ENCODE data around the gene NCK2. TPM values are rescaled to one million over a fixed set of nuclear protein-coding genes. Genes with fewer than 3 reads are reported as not detected.

The NCK2 gene
- total and polyA plus RNA-seq, 10 of the 15 experiments (the other 5 are each of a cell fraction or from before 2014, with no cell fraction given), result 1.2 to 30.9 (median 14.1) TPM

- TF ChIP-seq, protein P1, sequence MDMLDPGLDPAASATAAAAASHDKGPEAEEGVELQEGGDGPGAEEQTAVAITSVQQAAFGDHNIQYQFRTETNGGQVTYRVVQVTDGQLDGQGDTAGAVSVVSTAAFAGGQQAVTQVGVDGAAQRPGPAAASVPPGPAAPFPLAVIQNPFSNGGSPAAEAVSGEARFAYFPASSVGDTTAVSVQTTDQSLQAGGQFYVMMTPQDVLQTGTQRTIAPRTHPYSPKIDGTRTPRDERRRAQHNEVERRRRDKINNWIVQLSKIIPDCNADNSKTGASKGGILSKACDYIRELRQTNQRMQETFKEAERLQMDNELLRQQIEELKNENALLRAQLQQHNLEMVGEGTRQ (IDR thresholded peaks at IDR 0.05; ENCODE audit: borderline replicate concordance, low read depth, low read length), result no peak
- TF ChIP-seq EGR1 (IDR thresholded peaks at IDR 0.05; ENCODE audit: borderline replicate concordance in 1 of 2, low read depth in 2 of 2, low read length in 2 of 2), result no peak
- TF ChIP-seq SRF (IDR thresholded peaks at IDR 0.05; ENCODE audit: low read depth in 2 of 2, low read length in 2 of 2), result no peak
- TF ChIP-seq, protein P2, sequence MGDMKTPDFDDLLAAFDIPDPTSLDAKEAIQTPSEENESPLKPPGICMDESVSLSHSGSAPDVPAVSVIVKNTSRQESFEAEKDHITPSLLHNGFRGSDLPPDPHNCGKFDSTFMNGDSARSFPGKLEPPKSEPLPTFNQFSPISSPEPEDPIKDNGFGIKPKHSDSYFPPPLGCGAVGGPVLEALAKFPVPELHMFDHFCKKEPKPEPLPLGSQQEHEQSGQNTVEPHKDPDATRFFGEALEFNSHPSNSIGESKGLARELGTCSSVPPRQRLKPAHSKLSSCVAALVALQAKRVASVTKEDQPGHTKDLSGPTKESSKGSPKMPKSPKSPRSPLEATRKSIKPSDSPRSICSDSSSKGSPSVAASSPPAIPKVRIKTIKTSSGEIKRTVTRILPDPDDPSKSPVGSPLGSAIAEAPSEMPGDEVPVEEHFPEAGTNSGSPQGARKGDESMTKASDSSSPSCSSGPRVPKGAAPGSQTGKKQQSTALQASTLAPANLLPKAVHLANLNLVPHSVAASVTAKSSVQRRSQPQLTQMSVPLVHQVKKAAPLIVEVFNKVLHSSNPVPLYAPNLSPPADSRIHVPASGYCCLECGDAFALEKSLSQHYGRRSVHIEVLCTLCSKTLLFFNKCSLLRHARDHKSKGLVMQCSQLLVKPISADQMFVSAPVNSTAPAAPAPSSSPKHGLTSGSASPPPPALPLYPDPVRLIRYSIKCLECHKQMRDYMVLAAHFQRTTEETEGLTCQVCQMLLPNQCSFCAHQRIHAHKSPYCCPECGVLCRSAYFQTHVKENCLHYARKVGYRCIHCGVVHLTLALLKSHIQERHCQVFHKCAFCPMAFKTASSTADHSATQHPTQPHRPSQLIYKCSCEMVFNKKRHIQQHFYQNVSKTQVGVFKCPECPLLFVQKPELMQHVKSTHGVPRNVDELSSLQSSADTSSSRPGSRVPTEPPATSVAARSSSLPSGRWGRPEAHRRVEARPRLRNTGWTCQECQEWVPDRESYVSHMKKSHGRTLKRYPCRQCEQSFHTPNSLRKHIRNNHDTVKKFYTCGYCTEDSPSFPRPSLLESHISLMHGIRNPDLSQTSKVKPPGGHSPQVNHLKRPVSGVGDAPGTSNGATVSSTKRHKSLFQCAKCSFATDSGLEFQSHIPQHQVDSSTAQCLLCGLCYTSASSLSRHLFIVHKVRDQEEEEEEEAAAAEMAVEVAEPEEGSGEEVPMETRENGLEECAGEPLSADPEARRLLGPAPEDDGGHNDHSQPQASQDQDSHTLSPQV (IDR thresholded peaks at IDR 0.05), result no peak
- no peak for TF ChIP-seq ZNF274 (IDR thresholded peaks at IDR 0.05; ENCODE audit: insufficient read depth, insufficient read length)
- TF ChIP-seq WRNIP1 (IDR thresholded peaks at IDR 0.05; ENCODE audit: borderline replicate concordance, low read depth, low read length), result no peak
- no peak for TF ChIP-seq NR2F1 (conservative IDR thresholded peaks at IDR 0.05)
- TF ChIP-seq HCFC1 (IDR thresholded peaks at IDR 0.05; ENCODE audit: low read length), result no peak
- TF ChIP-seq FOS (IDR thresholded peaks at IDR 0.05; ENCODE audit: borderline replicate concordance, extremely low read depth, insufficient read length), result no peak
- no peak for TF ChIP-seq POLR2AphosphoS5 (IDR thresholded peaks at IDR 0.05; ENCODE audit: low read length)
- no peak for TF ChIP-seq RB1 (IDR thresholded peaks at IDR 0.05; ENCODE audit: borderline replicate concordance)
- no peak for TF ChIP-seq FOXK2 (IDR thresholded peaks at IDR 0.05)
Observed at GRCh38 chr2:105886029-105886454, 141.3 kb downstream of the NCK2 start (continued).

Data from GM12878 (cell line).